ENCODE data around the gene SLC43A2. TPM values are rescaled to one million over a fixed set of nuclear protein-coding genes. Genes with fewer than 3 reads are reported as not detected.

SLC43A2 gene
- total and polyA plus RNA-seq, 2 of the 13 experiments (the other 11 are each of a cell fraction or from before 2014, with no cell fraction given): 7.3 to 20.0 TPM

- CTCF ChIA-PET (ENCODE audit: low intra/inter-chr PET ratio, low total read pairs): no interaction called here
- Histone ChIP-seq H3K4me1 (ENCODE audit: insufficient read depth, low read length) (peaks cover 46% of the 10 kb centered on the region), H3K36me3 (replicated peaks in 1 of 2; ENCODE audit: control insufficient read depth in 1 of 2, insufficient read depth in 2 of 2, low read length in 2 of 2) (peaks cover 0 to 1% of the 10 kb centered on the region in 2 experiments; a peak in 2 of 5 replicates), H3K9ac (ENCODE audit: insufficient read depth, low read depth, low read length) (no peak overlapping the region), H3K9me3 (ENCODE audit: low read length) (no peaks in the 10 kb centered on the region), H3K27me3 (ENCODE audit: control insufficient read depth in 1 of 2, insufficient read depth in 2 of 2, low read length in 2 of 2) (no peaks in the 10 kb centered on the region), H3K4me3 (replicated peaks in 1 of 3; ENCODE audit: insufficient read depth in 1 of 3, low read depth in 2 of 3, low read length in 3 of 3) (no peak overlapping the region), H2AFZ (ENCODE audit: low read length) (no peak overlapping the region), H3K79me2 (ENCODE audit: insufficient read depth, low read length) (no peaks in the 10 kb centered on the region), H3K4me2 (ENCODE audit: low read depth, low read length) (no peak overlapping the region), H3K27ac (ENCODE audit: extremely low read length, insufficient read depth, low read length) (no peak overlapping the region), H4K20me1 (ENCODE audit: insufficient read depth, low read length) (no peaks in the 10 kb centered on the region)
- WGBS (ENCODE audit: low lambda C conversion rate): 91% methylated on average over 20 of the region's 20 CpGs
- in situ Hi-C loops (cut with HindIII; ENCODE audit: extremely low pct_ligation_motif_present, low pct_unique_long_range_greater_than_20kb) (no loop called here), intact Hi-C loops (cut with micrococcal nuclease; ENCODE audit: unreplicated experiment) (no loop called here)
- TF ChIP-seq ZBTB33 (CRISPR knock-in tag; IDR thresholded peaks at IDR 0.05) (peak; percentile 52; the same call in 1 of the 2 replicates), CTCF (CRISPR knock-in tag; IDR thresholded peaks at IDR 0.05) (0 out of 2 replicates have a peak, but pooled peaks have one; percentile 11), NCOA1 (CRISPR knock-in tag; IDR thresholded peaks at IDR 0.05) (no peak)
- POLR2A ChIA-PET: no interaction called here
- ATAC-seq (no peak), DNase-seq (ENCODE audit: low spot score) (no peak), FAIRE-seq (no peak)
- no TSS peak for BruUV-seq (replicated peaks)
These were observed 10.9 kb downstream of the SLC43A2 start for GRCh38 chr17:1617620-1618174.

GRCh38 chr17:1616101-1616500 lies 12.5 kb downstream of the SLC43A2 start:
- WGBS (ENCODE audit: low lambda C conversion rate): 85% methylated on average over 13 of the region's 13 CpGs
- BruUV-seq (replicated peaks): no TSS peak
- in situ Hi-C loops (cut with HindIII; ENCODE audit: extremely low pct_ligation_motif_present, low pct_unique_long_range_greater_than_20kb) (no loop called here), intact Hi-C loops (cut with micrococcal nuclease; ENCODE audit: unreplicated experiment) (no loop called here)
- H3K4me2 ChIP-seq (ENCODE audit: low read depth, low read length): no peak overlapping the region
- H3K9me3 ChIP-seq (ENCODE audit: low read length): no peaks in the 10 kb centered on the region
- no peak overlapping the region for H2AFZ ChIP-seq (ENCODE audit: low read length)
- H3K4me3 ChIP-seq (replicated peaks in 1 of 3; ENCODE audit: insufficient read depth in 1 of 3, low read depth in 2 of 3, low read length in 3 of 3): no peak overlapping the region
- no peaks in the 10 kb centered on the region for H3K27me3 ChIP-seq (ENCODE audit: control insufficient read depth in 1 of 2, insufficient read depth in 2 of 2, low read length in 2 of 2)
- ChIA-PET POLR2A (interaction anchor here (1.3 kb wide), 1 partner anchor 18 kb away, joined by 5 read pairs; no protein-coding TSS in a partner anchor), CTCF (ENCODE audit: low intra/inter-chr PET ratio, low total read pairs) (no interaction called here)
- H3K9ac ChIP-seq (ENCODE audit: insufficient read depth, low read depth, low read length): no peak overlapping the region
- no peaks in the 10 kb centered on the region for H4K20me1 ChIP-seq (ENCODE audit: insufficient read depth, low read length)
- no peak for ATAC-seq
- no peak overlapping the region for H3K27ac ChIP-seq (ENCODE audit: extremely low read length, insufficient read depth, low read length)
- no peaks in the 10 kb centered on the region for H3K79me2 ChIP-seq (ENCODE audit: insufficient read depth, low read length)
- peaks cover 0 to 1% of the 10 kb centered on the region in 2 experiments; a peak in 2 of 5 replicates for H3K36me3 ChIP-seq (replicated peaks in 1 of 2; ENCODE audit: control insufficient read depth in 1 of 2, insufficient read depth in 2 of 2, low read length in 2 of 2)
- DNase-seq (ENCODE audit: low spot score): no peak
- FAIRE-seq: no peak
- peaks cover 35% of the 10 kb centered on the region for H3K4me1 ChIP-seq (ENCODE audit: insufficient read depth, low read length)
- no peak for TF ChIP-seq SPEN (CRISPR knock-in tag; IDR thresholded peaks at IDR 0.05; ENCODE audit: low read depth)
- TF ChIP-seq USF2 (IDR thresholded peaks at IDR 0.05; ENCODE audit: low read depth, low read length): no peak
- TF ChIP-seq USF2 (CRISPR knock-in tag; IDR thresholded peaks at IDR 0.05; ENCODE audit: borderline replicate concordance): no peak
- no peak for TF ChIP-seq TIGD3 (CRISPR knock-in tag; IDR thresholded peaks at IDR 0.05; ENCODE audit: borderline replicate concordance)
- no peak for TF ChIP-seq SMARCE1 (IDR thresholded peaks at IDR 0.05; ENCODE audit: borderline replicate concordance)
- no peak for TF ChIP-seq RBAK (CRISPR knock-in tag; IDR thresholded peaks at IDR 0.05)
- no peak for TF ChIP-seq MEF2D (CRISPR knock-in tag; IDR thresholded peaks at IDR 0.05)

All from HepG2 (cell line).